Psoas muscle (tissue), 8 donors: ENCODE measurements around the gene PRRG3. TPM values are rescaled to one million over a fixed set of nuclear protein-coding genes. Genes with fewer than 3 reads are reported as not detected.

Experiments used
- ATAC-seq, 4 donors: fragments of 200-7000 bp; cut with Tn5 transposase; one replicate each; pipeline ENCODE4 v1.9.1; 2020; ENCODE audit warnings: moderate library complexity in 3 of 4, mild to moderate bottlenecking in 2 of 4
- DNase-seq, 2 donors: peaks; one replicate each; pipeline ENCODE4 v3.0.0-alpha.2; 2020
- H3K27ac ChIP-seq: fragments of 200-600 bp; one replicate; pipeline ENCODE4 v1.8.0; 2022
- H3K27me3 ChIP-seq, 3 donors: fragments of 200-600 bp in 1 of 3; one replicate each; pipeline versions ENCODE4 v1.6.1 to v1.8.0; 2013 to 2022; ENCODE audit warnings: low read length in 2 of 3, mild to moderate bottlenecking in 2 of 3, moderate library complexity in 1 of 3; ENCODE audit not compliant: insufficient read depth in 3 of 3
- H3K36me3 ChIP-seq, 2 donors: fragments of 200-600 bp in 1 of 2; one replicate each; pipeline versions ENCODE4 v1.6.1 to v1.8.0; 2013 to 2022; ENCODE audit warnings: low read depth in 1 of 2, mild to moderate bottlenecking in 1 of 2, moderate library complexity in 1 of 2; ENCODE audit not compliant: insufficient read depth in 1 of 2
- H3K4me1 ChIP-seq: fragments of 200-600 bp; one replicate; pipeline ENCODE4 v1.8.0; 2022
- H3K4me3 ChIP-seq: fragments of 200-600 bp; one replicate; pipeline ENCODE4 v1.8.0; 2022; ENCODE audit warnings: mild to moderate bottlenecking
- H3K9me3 ChIP-seq: fragments of 200-600 bp; one replicate; pipeline ENCODE4 v1.8.0; 2022
- WGBS, 3 donors: extraction: QIAGEN DNeasy Blood & Tissue Kit; methylation state at CpG; one replicate each; pipeline versions ENCODE4 v1.1.6 to v1.1.7; 2013; 5-methylcytosine and 5-hydroxymethylcytosine counted together
- intact Hi-C, 2 donors: fragments of 100-400 bp; cut with DNase I; formaldehyde crosslinking; loops; one replicate each; pipeline versions ENCODE4 v1.11.0 to v1.14.2; 2022
- polyA plus RNA-seq, 3 donors: library from polyadenylated mRNA; stranded (reverse); fragments of 200-250 nt; gene quantifications; one replicate each; pipeline ENCODE4 v1.2.3, GENCODE V29; 2013
- total RNA-seq, 4 donors: library from RNA; stranded (reverse); fragmentation: NEBNext Ultra II Directional in 2 of 4; extraction: Animal tissue kit (Norgen Biotek cat#: 25700) in 2 of 4; gene quantifications; one replicate each; pipeline versions ENCODE4 v1.2.1 to v1.2.4, GENCODE V29; 2021 to 2023
- TF ChIP-seq, protein P1 (sequence below): fragments of 200-600 bp; IDR thresholded peaks from one replicate; pipeline ENCODE4 v1.8.0; 2022; ENCODE audit warnings: antibody characterized with exemption
- donor health status: healthy with polysubstance abuse.
- donor health status: DM: no; HTN: no; CAD: no; lungs with moderate emphysema.
- donor health status: Bipolar disorder and iron deficiency.
- donor health status: healthy.
- donor health status: DM: yes; HTN: yes; CAD: no.
- donor health status: DM: no; HTN: no; CAD: no.
- donor health status: DM: no; HTN: no; CAD: no.
- donor health status: DM: yes; HTN: yes; CAD: no.

The PRRG3 gene
- total and polyA plus RNA-seq, 7 donors, result 0.06 to 1.7 (median 0.32) TPM

GRCh38 chrX:151700581-151700980 lies 5.3 kb downstream of the PRRG3 start:
- DNase-seq (no peak), ATAC-seq (no peak)
- 91 to 97% (median 95%) methylated on average over 13 to 16 of the region's 16 CpGs for WGBS, 3 donors
- H3K9me3 ChIP-seq, result no peaks in the 10 kb centered on the region
- H3K4me1 ChIP-seq, result no peaks in the 10 kb centered on the region
- intact Hi-C loops, result no loop called here
- no peak overlapping the region for H3K4me3 ChIP-seq
- TF ChIP-seq, protein P1, sequence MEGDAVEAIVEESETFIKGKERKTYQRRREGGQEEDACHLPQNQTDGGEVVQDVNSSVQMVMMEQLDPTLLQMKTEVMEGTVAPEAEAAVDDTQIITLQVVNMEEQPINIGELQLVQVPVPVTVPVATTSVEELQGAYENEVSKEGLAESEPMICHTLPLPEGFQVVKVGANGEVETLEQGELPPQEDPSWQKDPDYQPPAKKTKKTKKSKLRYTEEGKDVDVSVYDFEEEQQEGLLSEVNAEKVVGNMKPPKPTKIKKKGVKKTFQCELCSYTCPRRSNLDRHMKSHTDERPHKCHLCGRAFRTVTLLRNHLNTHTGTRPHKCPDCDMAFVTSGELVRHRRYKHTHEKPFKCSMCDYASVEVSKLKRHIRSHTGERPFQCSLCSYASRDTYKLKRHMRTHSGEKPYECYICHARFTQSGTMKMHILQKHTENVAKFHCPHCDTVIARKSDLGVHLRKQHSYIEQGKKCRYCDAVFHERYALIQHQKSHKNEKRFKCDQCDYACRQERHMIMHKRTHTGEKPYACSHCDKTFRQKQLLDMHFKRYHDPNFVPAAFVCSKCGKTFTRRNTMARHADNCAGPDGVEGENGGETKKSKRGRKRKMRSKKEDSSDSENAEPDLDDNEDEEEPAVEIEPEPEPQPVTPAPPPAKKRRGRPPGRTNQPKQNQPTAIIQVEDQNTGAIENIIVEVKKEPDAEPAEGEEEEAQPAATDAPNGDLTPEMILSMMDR, result no peak
- H3K27ac ChIP-seq, result no peak overlapping the region
- peaks cover 0 to 9% (median 2%) of the 10 kb centered on the region in 3 donors for H3K27me3 ChIP-seq
- H3K36me3 ChIP-seq, result no peaks in the 10 kb centered on the region

DNA sequence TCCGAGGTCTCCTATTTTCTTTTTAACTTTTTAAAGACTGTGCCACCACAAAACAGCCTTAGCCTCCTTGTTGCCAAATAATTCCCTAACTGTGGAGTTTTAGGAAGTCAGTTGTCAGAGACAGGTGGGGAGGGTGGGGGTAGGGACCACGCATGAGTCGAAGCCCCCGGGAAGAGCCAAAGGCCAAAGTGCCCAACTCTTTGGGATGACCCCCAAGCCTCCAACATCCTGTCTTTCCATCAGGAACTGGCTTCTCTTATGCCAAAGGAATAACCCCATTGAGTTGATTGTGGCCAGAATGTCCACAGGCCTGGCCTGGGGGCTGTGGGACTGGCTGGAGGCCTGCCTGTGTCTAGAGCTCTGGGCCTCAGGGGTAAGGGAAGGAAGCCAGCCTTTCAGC lies 5.8 kb downstream of the PRRG3 start:
- H3K4me3 ChIP-seq, result no peak overlapping the region
- DNase-seq, result no peak
- no peaks in the 10 kb centered on the region for H3K36me3 ChIP-seq
- H3K4me1 ChIP-seq, result no peaks in the 10 kb centered on the region
- H3K9me3 ChIP-seq, result no peaks in the 10 kb centered on the region
- 95 to 100% (median 98%) methylated on average over 4 of the region's 4 CpGs for WGBS, 3 donors
- H3K27ac ChIP-seq, result no peak overlapping the region
- no peak for ATAC-seq
- H3K27me3 ChIP-seq, result peaks cover 0 to 4% (median 0%) of the 10 kb centered on the region in 3 donors
- TF ChIP-seq, protein P1, result no peak
- intact Hi-C loops, result no loop called here

DNA sequence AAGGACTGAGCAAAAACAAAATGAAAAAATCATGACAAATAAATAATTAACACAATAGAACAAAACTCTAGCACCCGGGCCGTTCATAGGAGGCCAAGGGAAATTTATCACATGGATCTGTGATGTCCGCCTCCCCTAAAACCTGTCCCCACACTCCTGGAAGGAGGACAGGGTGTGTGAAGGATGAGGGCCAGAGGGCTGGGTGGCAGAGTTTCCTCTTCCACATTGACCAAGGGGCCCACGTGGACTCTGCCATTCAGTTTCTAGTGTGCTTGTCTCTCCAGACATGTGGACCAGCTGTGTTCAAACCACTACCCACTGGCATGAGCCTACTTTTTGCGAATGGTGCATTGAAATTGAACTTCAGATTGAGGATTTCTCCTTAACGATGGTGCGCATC lies 6.3 kb downstream of the PRRG3 start:
- Histone ChIP-seq H3K27ac (no peak overlapping the region), H3K36me3 (no peaks in the 10 kb centered on the region), H3K27me3 (peaks cover 0 to 3% (median 0%) of the 10 kb centered on the region in 3 donors), H3K4me1 (no peaks in the 10 kb centered on the region), H3K9me3 (no peaks in the 10 kb centered on the region), H3K4me3 (no peak overlapping the region)
- 83 to 96% (median 96%) methylated on average over 7 of the region's 7 CpGs for WGBS, 3 donors
- TF ChIP-seq, protein P1, result no peak
- ATAC-seq (no peak), DNase-seq (no peak)
- intact Hi-C loops, result no loop called here

DNA sequence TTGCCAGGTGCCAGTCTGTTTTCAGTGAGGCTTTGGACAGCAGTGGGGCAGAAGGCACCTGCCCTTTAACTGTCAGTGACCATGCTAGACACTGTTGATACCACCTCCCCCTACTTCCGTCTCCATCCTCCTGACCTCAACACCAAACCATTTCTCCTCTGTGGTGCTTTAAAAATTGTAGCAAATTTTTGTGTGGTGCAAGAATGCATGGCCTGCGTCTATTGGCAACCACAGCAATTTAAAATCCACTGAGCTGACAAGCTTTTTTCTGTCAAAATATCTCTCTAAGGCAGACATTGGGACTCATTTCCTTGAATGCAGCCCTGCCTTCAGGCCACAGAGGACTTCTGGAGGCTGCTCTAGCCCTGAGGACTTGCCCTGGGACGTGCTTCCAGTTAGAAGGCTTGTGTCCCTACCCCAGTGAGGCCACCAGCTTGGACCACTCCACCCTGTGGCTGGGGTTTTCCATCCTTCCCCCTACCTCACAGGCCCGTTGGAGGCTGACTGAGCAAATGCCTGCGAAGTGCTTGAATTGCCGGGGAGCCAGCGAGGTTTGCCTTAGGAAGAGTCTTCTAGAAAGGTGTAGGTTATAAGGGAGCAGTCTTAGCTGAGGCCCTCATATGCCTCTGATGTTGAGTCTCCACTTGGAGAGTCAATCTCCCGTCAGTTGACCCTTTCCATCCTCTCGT lies 6.9 kb downstream of the PRRG3 start:
- TF ChIP-seq, protein P1, result no peak
- intact Hi-C loops, result no loop called here
- no peaks in the 10 kb centered on the region for H3K9me3 ChIP-seq
- peaks cover 0 to 3% (median 0%) of the 10 kb centered on the region in 3 donors for H3K27me3 ChIP-seq
- no peak for ATAC-seq
- 83 to 92% (median 84%) methylated on average over 8 to 9 of the region's 9 CpGs for WGBS, 3 donors
- DNase-seq, result no peak
- H3K4me1 ChIP-seq, result no peaks in the 10 kb centered on the region
- H3K36me3 ChIP-seq, result no peaks in the 10 kb centered on the region
- no peak overlapping the region for H3K4me3 ChIP-seq
- H3K27ac ChIP-seq, result no peak overlapping the region
